Central memory CD4-positive, alpha-beta T cell (primary cell): ENCODE data around the gene OTC.

ENCODE experiments used
- DNase-seq: peaks from one replicate; pipeline ENCODE4 v3.0.0; 2022

OTC gene

GRCh38 chrX:38468563-38469157, 116.3 kb downstream of the OTC start:
- no peak for DNase-seq
